Keratinocyte (primary cell): Measurements from ENCODE around the gene SGO2. TPM values are rescaled to one million over a fixed set of nuclear protein-coding genes. Genes with fewer than 3 reads are reported as not detected.

Experiments
- DNase-seq: peaks from one replicate; pipeline ENCODE4 v3.0.0-alpha.2; 2011; ENCODE audit warnings: low read depth, missing footprints, low spot score
- FAIRE-seq: peaks from 2 replicates; lab custom pipeline; 2011; peaks lifted over from hg19 to GRCh38; lab: Jason Lieb, UNC
- H2AFZ ChIP-seq: 2 replicates; pipeline ENCODE4 v1.6.0; 2012; ENCODE audit warnings: low read length, control low read depth, inconsistent platforms; ENCODE audit not compliant: control insufficient read depth
- H3K27ac ChIP-seq: 2 replicates; pipeline ENCODE4 v1.5.1; 2011; ENCODE audit warnings: low read length; ENCODE audit not compliant: control insufficient read depth, insufficient read depth
- H3K27me3 ChIP-seq: 3 replicates; pipeline ENCODE4 v1.6.0; 2011; ENCODE audit warnings: low read length; ENCODE audit not compliant: control insufficient read depth, insufficient read depth; ENCODE audit errors: extremely low read depth
- H3K36me3 ChIP-seq, 2 experiments: 2 replicates in 1 of 2; 3 replicates in 1 of 2; pipeline ENCODE4 v1.5.1; 2011; ENCODE audit warnings: low read length in 2 of 2, mild to moderate bottlenecking in 1 of 2; ENCODE audit not compliant: control insufficient read depth in 2 of 2, insufficient read depth in 2 of 2; ENCODE audit errors: extremely low read depth in 1 of 2
- H3K4me1 ChIP-seq: 3 replicates; pipeline ENCODE4 v1.5.1; 2011; ENCODE audit warnings: low read length; ENCODE audit not compliant: control insufficient read depth, insufficient read depth; ENCODE audit errors: extremely low read depth
- H3K4me2 ChIP-seq: 3 replicates; pipeline ENCODE4 v1.6.0; 2011; ENCODE audit warnings: low read depth, low read length; ENCODE audit not compliant: control insufficient read depth, insufficient read depth; ENCODE audit errors: extremely low read depth
- H3K4me3 ChIP-seq, 3 experiments: fragments of 200-600 bp in 1 of 3; sonication (generic) in 1 of 3; 2 replicates in 2 of 3; 3 replicates in 1 of 3; pipeline ENCODE4 v1.5.1; 2011 to 2016; ENCODE audit warnings: low read length in 3 of 3, mild to moderate bottlenecking in 3 of 3, control low read depth in 2 of 3, inconsistent platforms in 1 of 3, low read depth in 1 of 3, mixed read lengths in 1 of 3, mixed run types in 1 of 3, moderate library complexity in 1 of 3; ENCODE audit not compliant: control insufficient read depth in 2 of 3, insufficient read depth in 2 of 3; ENCODE audit errors: extremely low read depth in 1 of 3
- H3K79me2 ChIP-seq: 2 replicates; pipeline ENCODE4 v1.6.0; 2012; ENCODE audit warnings: low read length; ENCODE audit not compliant: control insufficient read depth, insufficient read depth
- H3K9ac ChIP-seq: 3 replicates; pipeline ENCODE4 v1.6.0; 2011; ENCODE audit warnings: low read length; ENCODE audit not compliant: control insufficient read depth, insufficient read depth; ENCODE audit errors: extremely low read depth
- H3K9me1 ChIP-seq: 3 replicates; pipeline ENCODE4 v1.6.0; 2011; ENCODE audit warnings: low read length; ENCODE audit not compliant: control insufficient read depth, insufficient read depth; ENCODE audit errors: extremely low read depth
- H3K9me3 ChIP-seq: 2 replicates; pipeline ENCODE4 v1.5.1; 2012; ENCODE audit warnings: low read depth, low read length; ENCODE audit not compliant: control insufficient read depth
- H4K20me1 ChIP-seq: 3 replicates; pipeline ENCODE4 v1.6.0; 2011; ENCODE audit warnings: low read length; ENCODE audit not compliant: control insufficient read depth, insufficient read depth; ENCODE audit errors: extremely low read depth
- EZH2 ChIP-seq: IDR thresholded peaks from one replicate; pipeline ENCODE4 v1.6.1; 2012; ENCODE audit warnings: inconsistent platforms, mild to moderate bottlenecking, low read length, moderate library complexity
- dilution Hi-C: fragments of 300-500 bp; cut with MboI; formaldehyde crosslinking; loops from one replicate; pipeline ENCODE4 v1.7.0; 2020; ENCODE audit warnings: low sequenced_read_pairs; ENCODE audit not compliant: extremely low pct_ligation_motif_present
- polyA plus RNA-seq, 5 experiments: library from polyadenylated mRNA; depleted of rRNA in 3 of 5; stranded (reverse) in 3 of 5; stranded (forward) in 1 of 5; unstranded in 1 of 5; fragments of >200 nt; gene quantifications; 1 replicate in 1 of 5; 2 replicates in 3 of 5; 3 replicates in 1 of 5; pipeline versions ENCODE4 v1.2.1 to v1.2.3, GENCODE V29; 2011 to 2012; ENCODE audit warnings: missing spikeins in 2 of 5, low read depth in 1 of 5, low replicate concordance in 1 of 5
- TF ChIP-seq, protein P1 (sequence below), 3 experiments: IDR thresholded peaks in 1 of 3; conservative IDR thresholded peaks in 1 of 3; optimal IDR thresholded peaks in 1 of 3; 2 replicates in 2 of 3; 3 replicates in 1 of 3; pipeline versions ENCODE3 to v1.5.1; 2011; ENCODE audit warnings: low read length in 3 of 3, mild to moderate bottlenecking in 3 of 3, moderate library complexity in 2 of 3, control low read depth in 1 of 3, inconsistent platforms in 1 of 3; ENCODE audit not compliant: insufficient read depth in 2 of 3; ENCODE audit errors: extremely low read depth in 1 of 3

The SGO2 gene
- polyA plus RNA-seq, 1 donor (not counting 4 experiments of a cell fraction or from before 2014, with no cell fraction given), result 8.6 TPM

DNA sequence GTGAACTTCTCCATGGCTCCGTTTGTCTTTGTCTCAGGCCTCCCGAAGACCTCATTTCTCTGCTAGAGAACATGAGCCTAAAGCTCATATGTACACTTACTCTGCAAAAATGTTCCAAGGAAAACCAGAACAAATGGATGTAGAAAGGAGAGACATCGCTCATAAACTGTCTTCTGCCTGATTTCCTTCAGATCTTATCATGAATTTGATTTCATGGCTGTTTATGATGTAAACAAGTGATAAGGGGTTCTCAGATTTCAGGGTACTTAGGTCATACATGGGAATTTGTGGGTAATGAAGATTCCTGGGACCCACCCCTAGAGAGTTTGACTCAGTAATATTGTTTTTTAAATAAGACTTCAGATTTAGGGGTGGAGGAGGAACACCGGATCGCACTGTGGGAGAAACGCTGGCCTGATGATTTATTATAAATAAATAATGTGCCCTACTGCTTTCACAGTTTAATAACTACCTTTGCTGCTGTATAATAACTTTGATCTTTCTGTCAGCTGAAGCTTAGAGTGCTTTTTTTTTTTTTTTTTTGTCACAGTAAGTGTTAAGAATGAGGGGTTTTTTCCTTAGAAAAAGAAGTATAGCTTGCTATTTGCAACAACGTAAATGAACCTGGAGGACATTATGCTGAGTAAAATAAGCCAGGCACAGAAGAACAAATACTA lies 74.7 kb downstream of the SGO2 start:
- Histone ChIP-seq H3K9ac (no peak overlapping the region), H3K27me3 (no peaks in the 10 kb centered on the region), H3K9me1 (no peaks in the 10 kb centered on the region), H3K4me3 (no peak overlapping the region), H3K36me3 (no peaks in the 10 kb centered on the region), H2AFZ (no peak overlapping the region), H3K4me1 (peaks cover 22% of the 10 kb centered on the region), H3K4me2 (no peak overlapping the region), H4K20me1 (no peaks in the 10 kb centered on the region), H3K79me2 (no peaks in the 10 kb centered on the region), H3K9me3 (no peaks in the 10 kb centered on the region), H3K27ac (no peak overlapping the region)
- DNase-seq (no peak), FAIRE-seq (no peak)
- TF ChIP-seq EZH2, result no peak
- TF ChIP-seq, protein P1, sequence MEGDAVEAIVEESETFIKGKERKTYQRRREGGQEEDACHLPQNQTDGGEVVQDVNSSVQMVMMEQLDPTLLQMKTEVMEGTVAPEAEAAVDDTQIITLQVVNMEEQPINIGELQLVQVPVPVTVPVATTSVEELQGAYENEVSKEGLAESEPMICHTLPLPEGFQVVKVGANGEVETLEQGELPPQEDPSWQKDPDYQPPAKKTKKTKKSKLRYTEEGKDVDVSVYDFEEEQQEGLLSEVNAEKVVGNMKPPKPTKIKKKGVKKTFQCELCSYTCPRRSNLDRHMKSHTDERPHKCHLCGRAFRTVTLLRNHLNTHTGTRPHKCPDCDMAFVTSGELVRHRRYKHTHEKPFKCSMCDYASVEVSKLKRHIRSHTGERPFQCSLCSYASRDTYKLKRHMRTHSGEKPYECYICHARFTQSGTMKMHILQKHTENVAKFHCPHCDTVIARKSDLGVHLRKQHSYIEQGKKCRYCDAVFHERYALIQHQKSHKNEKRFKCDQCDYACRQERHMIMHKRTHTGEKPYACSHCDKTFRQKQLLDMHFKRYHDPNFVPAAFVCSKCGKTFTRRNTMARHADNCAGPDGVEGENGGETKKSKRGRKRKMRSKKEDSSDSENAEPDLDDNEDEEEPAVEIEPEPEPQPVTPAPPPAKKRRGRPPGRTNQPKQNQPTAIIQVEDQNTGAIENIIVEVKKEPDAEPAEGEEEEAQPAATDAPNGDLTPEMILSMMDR (optimal IDR thresholded peaks at IDR 0.05 in 1 of 3, IDR thresholded peaks at IDR 0.05 in 1 of 3, conservative IDR thresholded peaks at IDR 0.05 in 1 of 3; ENCODE audit: extremely low read depth in 1 of 3, insufficient read depth in 2 of 3, low read length in 3 of 3), result no peak
- dilution Hi-C loops, result no loop called here

DNA sequence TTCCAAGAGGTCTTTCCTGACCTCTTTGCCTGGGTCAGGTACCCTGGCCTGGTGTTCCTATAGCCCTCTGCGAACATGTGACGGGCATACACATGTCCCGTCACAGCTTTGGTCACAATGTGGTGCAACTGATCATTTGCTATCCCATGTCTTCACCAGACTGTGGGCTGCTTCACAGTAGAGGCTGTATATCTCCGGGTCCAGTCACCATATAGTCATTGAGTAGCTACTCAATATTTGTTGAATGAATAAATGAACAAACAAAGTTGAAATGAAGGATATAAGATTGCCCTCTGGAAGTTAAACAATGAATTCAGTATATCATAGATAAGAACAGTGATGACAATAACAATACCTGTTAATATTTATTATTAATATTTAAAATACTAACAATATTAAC lies 76.6 kb downstream of the SGO2 start:
- H3K9me3 ChIP-seq, result no peaks in the 10 kb centered on the region

More for the DNA sequence above, 76.6 kb downstream of the SGO2 start:
- TF ChIP-seq, protein P1 (optimal IDR thresholded peaks at IDR 0.05 in 1 of 3, IDR thresholded peaks at IDR 0.05 in 1 of 3, conservative IDR thresholded peaks at IDR 0.05 in 1 of 3; ENCODE audit: extremely low read depth in 1 of 3, insufficient read depth in 2 of 3, low read length in 3 of 3), result no peak
- TF ChIP-seq EZH2, result no peak
- Histone ChIP-seq H4K20me1 (no peaks in the 10 kb centered on the region), H3K79me2 (no peaks in the 10 kb centered on the region), H3K4me2 (no peak overlapping the region), H2AFZ (no peak overlapping the region), H3K27ac (no peak overlapping the region), H3K9ac (no peak overlapping the region), H3K27me3 (no peaks in the 10 kb centered on the region), H3K9me1 (no peaks in the 10 kb centered on the region), H3K36me3 (no peaks in the 10 kb centered on the region), H3K4me1 (peaks cover 22% of the 10 kb centered on the region), H3K4me3 (no peak overlapping the region)
- no peak for DNase-seq
- FAIRE-seq, result no peak
- dilution Hi-C loops, result no loop called here
